ENCODE results near the gene SEMA6A.

The SEMA6A gene

DNA sequence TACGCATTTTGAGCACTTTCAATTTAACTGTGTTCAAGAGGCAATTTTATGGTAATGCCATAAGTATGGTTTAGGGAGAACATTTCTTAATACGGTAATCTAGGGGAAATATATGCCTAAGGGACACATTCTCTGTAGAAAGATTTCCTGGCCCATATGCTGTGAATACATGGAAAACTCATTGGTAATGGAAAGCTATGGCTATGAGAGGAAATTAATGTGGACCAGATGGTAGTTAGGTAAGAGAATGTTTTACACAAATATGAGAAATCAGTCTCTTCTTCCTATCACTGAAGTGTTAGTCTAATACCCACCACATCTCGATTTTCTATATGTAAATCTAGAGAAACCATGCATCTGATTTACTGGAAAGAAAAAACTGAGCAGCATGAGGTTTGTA, 105.0 kb downstream of the SEMA6A start:
- H3K27ac ChIP-seq (ENCODE audit: poor library complexity, severe bottlenecking), result no peak overlapping the region
- ATAC-seq (ENCODE audit: low read depth) (no peak), DNase-seq (ENCODE audit: low spot score) (no peak)
- no peaks in the 10 kb centered on the region; the same call in 1 of the 2 replicates for H3K36me3 ChIP-seq (ENCODE audit: low read depth)
- H3K4me1 ChIP-seq (ENCODE audit: insufficient read depth, poor library complexity, severe bottlenecking), result no peaks in the 10 kb centered on the region
- TF ChIP-seq, protein P1, sequence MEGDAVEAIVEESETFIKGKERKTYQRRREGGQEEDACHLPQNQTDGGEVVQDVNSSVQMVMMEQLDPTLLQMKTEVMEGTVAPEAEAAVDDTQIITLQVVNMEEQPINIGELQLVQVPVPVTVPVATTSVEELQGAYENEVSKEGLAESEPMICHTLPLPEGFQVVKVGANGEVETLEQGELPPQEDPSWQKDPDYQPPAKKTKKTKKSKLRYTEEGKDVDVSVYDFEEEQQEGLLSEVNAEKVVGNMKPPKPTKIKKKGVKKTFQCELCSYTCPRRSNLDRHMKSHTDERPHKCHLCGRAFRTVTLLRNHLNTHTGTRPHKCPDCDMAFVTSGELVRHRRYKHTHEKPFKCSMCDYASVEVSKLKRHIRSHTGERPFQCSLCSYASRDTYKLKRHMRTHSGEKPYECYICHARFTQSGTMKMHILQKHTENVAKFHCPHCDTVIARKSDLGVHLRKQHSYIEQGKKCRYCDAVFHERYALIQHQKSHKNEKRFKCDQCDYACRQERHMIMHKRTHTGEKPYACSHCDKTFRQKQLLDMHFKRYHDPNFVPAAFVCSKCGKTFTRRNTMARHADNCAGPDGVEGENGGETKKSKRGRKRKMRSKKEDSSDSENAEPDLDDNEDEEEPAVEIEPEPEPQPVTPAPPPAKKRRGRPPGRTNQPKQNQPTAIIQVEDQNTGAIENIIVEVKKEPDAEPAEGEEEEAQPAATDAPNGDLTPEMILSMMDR (IDR thresholded peaks at IDR 0.05; ENCODE audit: poor library complexity, severe bottlenecking), result no peak
- H3K4me3 ChIP-seq (ENCODE audit: severe bottlenecking), result no peak overlapping the region
- H3K9me3 ChIP-seq (ENCODE audit: severe bottlenecking), result no peaks in the 10 kb centered on the region
- peaks cover 6% of the 10 kb centered on the region for H3K27me3 ChIP-seq (ENCODE audit: insufficient read depth, poor library complexity, severe bottlenecking)

DNA sequence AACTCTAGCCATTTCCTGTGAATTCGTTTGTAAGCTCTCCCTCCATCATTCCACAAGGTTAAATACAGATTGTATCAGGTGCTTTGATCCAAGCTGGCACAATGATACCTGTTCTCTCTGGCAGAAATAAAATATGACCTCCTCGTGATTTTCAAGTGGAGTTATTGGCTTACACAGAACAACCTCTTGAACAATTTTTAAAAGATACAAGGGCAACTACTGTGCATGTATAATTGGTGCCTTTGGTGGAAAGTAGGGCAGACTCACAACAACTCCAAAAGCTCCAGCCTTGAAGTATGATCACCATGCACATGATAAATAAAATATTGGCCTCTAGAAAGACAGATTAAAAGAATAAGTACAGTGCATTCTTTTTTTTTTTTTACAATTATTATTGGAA, 106.0 kb downstream of the SEMA6A start:
- Histone ChIP-seq H3K4me1 (ENCODE audit: insufficient read depth, poor library complexity, severe bottlenecking) (no peaks in the 10 kb centered on the region), H3K36me3 (ENCODE audit: low read depth) (no peaks in the 10 kb centered on the region; the same call in 1 of the 2 replicates), H3K27me3 (ENCODE audit: insufficient read depth, poor library complexity, severe bottlenecking) (peaks cover 6% of the 10 kb centered on the region), H3K27ac (ENCODE audit: poor library complexity, severe bottlenecking) (no peak overlapping the region), H3K4me3 (ENCODE audit: severe bottlenecking) (no peak overlapping the region), H3K9me3 (ENCODE audit: severe bottlenecking) (no peaks in the 10 kb centered on the region)
- no peak for ATAC-seq (ENCODE audit: low read depth)
- TF ChIP-seq, protein P1 (IDR thresholded peaks at IDR 0.05; ENCODE audit: poor library complexity, severe bottlenecking), result no peak
- no peak for DNase-seq (ENCODE audit: low spot score)

DNA sequence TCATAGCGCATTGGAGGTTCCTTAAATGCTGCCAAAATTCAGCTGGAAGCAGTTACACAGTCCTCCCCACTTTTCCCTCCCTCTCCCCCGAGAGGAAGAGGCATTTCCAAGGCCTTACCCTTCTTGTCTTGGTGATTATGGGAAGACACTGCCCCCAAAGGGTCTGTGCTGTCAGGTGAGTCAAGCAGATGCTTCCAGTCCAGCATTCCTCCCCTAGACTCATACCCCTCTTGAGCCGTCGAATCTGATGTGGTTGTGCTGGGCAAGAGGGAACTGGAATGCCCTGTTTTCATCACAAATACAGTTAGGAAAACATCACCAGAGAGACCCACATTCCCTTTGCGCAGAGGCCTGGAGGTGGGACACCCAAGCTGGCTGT, 107.2 kb downstream of the SEMA6A start:
- H3K36me3 ChIP-seq (ENCODE audit: low read depth), result no peaks in the 10 kb centered on the region; the same call in none of the 2 replicates

DNA sequence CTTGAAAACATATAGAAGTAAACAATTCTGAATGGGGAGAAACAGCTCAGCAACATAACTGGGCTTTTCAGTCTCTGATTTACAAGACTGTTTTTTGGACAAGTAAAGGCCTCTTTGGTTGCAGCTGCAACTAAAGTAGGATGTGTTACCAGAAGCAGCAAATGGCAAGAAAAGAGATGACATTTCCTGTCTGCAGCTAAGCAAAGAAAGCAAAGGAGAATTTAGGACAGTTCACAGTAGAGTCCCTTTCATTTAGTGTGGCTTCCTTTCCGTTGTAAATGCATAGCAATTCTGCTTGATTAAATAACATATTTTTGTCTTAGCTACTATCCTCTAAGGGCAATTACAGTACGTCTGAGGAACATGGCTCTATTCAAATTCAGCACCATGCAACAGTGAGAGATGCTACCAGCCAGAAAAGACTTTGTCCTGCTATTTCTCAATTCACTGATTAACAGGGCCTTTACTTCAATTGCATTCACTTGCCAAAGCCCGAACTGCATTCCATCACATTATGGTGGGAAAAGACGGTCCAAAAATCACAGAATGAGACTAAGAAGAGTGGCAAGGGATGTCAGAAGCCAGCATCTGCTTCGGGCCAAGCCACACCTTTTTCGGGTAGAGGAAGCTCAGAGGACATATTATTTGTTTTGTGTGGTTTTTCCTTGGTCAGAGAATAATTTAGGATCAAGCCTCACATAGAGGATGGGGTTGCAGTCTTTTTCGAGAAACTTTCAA, 107.7 kb downstream of the SEMA6A start:
- Histone ChIP-seq H3K36me3 (ENCODE audit: low read depth) (no peaks in the 10 kb centered on the region; the same call in none of the 2 replicates), H3K4me3 (ENCODE audit: severe bottlenecking) (no peak overlapping the region), H3K27me3 (ENCODE audit: insufficient read depth, poor library complexity, severe bottlenecking) (peaks cover 9% of the 10 kb centered on the region), H3K27ac (ENCODE audit: poor library complexity, severe bottlenecking) (no peak overlapping the region), H3K4me1 (ENCODE audit: insufficient read depth, poor library complexity, severe bottlenecking) (no peaks in the 10 kb centered on the region), H3K9me3 (ENCODE audit: severe bottlenecking) (no peaks in the 10 kb centered on the region)
- DNase-seq (ENCODE audit: low spot score) (no peak), ATAC-seq (ENCODE audit: low read depth) (no peak)
- TF ChIP-seq, protein P1 (IDR thresholded peaks at IDR 0.05; ENCODE audit: poor library complexity, severe bottlenecking), result no peak

More for the DNA sequence above, 107.2 kb downstream of the SEMA6A start:
- Histone ChIP-seq H3K4me1 (ENCODE audit: insufficient read depth, poor library complexity, severe bottlenecking) (no peaks in the 10 kb centered on the region), H3K27me3 (ENCODE audit: insufficient read depth, poor library complexity, severe bottlenecking) (peaks cover 9% of the 10 kb centered on the region), H3K27ac (ENCODE audit: poor library complexity, severe bottlenecking) (no peak overlapping the region), H3K4me3 (ENCODE audit: severe bottlenecking) (no peak overlapping the region), H3K9me3 (ENCODE audit: severe bottlenecking) (no peaks in the 10 kb centered on the region)
- ATAC-seq (ENCODE audit: low read depth), result no peak
- TF ChIP-seq, protein P1 (IDR thresholded peaks at IDR 0.05; ENCODE audit: poor library complexity, severe bottlenecking), result no peak
- no peak for DNase-seq (ENCODE audit: low spot score)

DNA sequence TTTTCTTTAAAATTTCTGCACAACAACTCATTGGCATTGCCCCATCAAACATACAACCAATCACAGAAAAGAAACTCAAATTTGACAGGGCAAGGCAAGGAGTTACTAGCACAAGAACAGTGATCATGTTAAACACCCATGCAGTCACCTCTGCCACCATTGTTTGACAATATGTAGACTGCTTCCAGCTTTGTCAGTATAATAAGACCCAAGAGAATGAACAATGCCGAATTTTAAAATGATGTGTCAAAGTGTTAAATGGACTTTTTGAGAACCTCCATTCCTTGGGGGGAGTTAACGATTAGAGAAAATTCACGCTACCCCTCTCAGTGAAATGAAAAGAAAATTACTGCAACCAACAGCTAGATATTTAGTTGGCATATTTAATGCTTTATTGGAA, 109.2 kb downstream of the SEMA6A start:
- H3K9me3 ChIP-seq (ENCODE audit: severe bottlenecking), result no peaks in the 10 kb centered on the region
- no peaks in the 10 kb centered on the region; the same call in none of the 2 replicates for H3K36me3 ChIP-seq (ENCODE audit: low read depth)
- no peak overlapping the region for H3K27ac ChIP-seq (ENCODE audit: poor library complexity, severe bottlenecking)
- H3K27me3 ChIP-seq (ENCODE audit: insufficient read depth, poor library complexity, severe bottlenecking), result peaks cover 9% of the 10 kb centered on the region
- H3K4me1 ChIP-seq (ENCODE audit: insufficient read depth, poor library complexity, severe bottlenecking), result no peaks in the 10 kb centered on the region
- TF ChIP-seq, protein P1 (IDR thresholded peaks at IDR 0.05; ENCODE audit: poor library complexity, severe bottlenecking), result no peak
- no peak for DNase-seq (ENCODE audit: low spot score)
- no peak for ATAC-seq (ENCODE audit: low read depth)
- H3K4me3 ChIP-seq (ENCODE audit: severe bottlenecking), result no peak overlapping the region

Data from RWPE2 (cell line).